HepG2 (cell line): ENCODE measurements around the gene SF3A2. TPM values are rescaled to one million over a fixed set of nuclear protein-coding genes. Genes with fewer than 3 reads are reported as not detected.

Experiments used
- ATF1 ChIP-seq: IDR thresholded peaks from 2 replicates; pipeline ENCODE4 v1.6.1; 2016; ENCODE audit warnings: mild to moderate bottlenecking, control low read depth
- DNMT1 ChIP-seq: sonication (generic); formaldehyde crosslinking; IDR thresholded peaks from 2 replicates; pipeline ENCODE4 v1.5.1; 2020; ENCODE audit warnings: mild to moderate bottlenecking, missing genetic modification reagents
- EP300 ChIP-seq, 3 experiments: sonication (generic) in 1 of 3; formaldehyde crosslinking in 1 of 3; IDR thresholded peaks; 2 replicates each; pipeline versions ENCODE4 v1.5.1 to v1.6.1; 2011 to 2020; ENCODE audit warnings: low read depth in 2 of 3, low read length in 2 of 3, borderline replicate concordance in 1 of 3, improper control_type of control experiment in 1 of 3, mild to moderate bottlenecking in 1 of 3, missing genetic modification reagents in 1 of 3, moderate library complexity in 1 of 3
- HNF4A ChIP-seq: sonication (generic); formaldehyde crosslinking; IDR thresholded peaks from 2 replicates; pipeline ENCODE4 v1.4.0; 2020; ENCODE audit warnings: missing genetic modification reagents
- KLF15 ChIP-seq: sonication (generic); formaldehyde crosslinking; IDR thresholded peaks from 2 replicates; pipeline ENCODE4 v1.8.1; 2023; ENCODE audit warnings: borderline replicate concordance, mild to moderate bottlenecking, inconsistent platforms, missing genetic modification reagents, mixed read lengths
- MLX ChIP-seq: IDR thresholded peaks from 2 replicates; pipeline ENCODE4 v1.6.1; 2016
- NRL ChIP-seq: sonication (generic); formaldehyde crosslinking; IDR thresholded peaks from 2 replicates; pipeline ENCODE4 v1.5.0; 2020; ENCODE audit warnings: missing genetic modification reagents, mild to moderate bottlenecking, moderate library complexity, borderline replicate concordance
- RBM22 ChIP-seq: fragments of 200-400 bp; formaldehyde crosslinking; optimal IDR thresholded peaks from 2 replicates; pipeline ENCODE3; 2017; ENCODE audit warnings: mild to moderate bottlenecking, low read length, moderate library complexity
- SETDB1 ChIP-seq: sonication (generic); formaldehyde crosslinking; IDR thresholded peaks from 2 replicates; pipeline ENCODE4 v1.5.1; 2020; ENCODE audit warnings: missing genetic modification reagents, mild to moderate bottlenecking, borderline replicate concordance
- THAP7 ChIP-seq: sonication (generic); formaldehyde crosslinking; IDR thresholded peaks from 2 replicates; pipeline ENCODE4 v1.8.1; 2023; ENCODE audit warnings: mild to moderate bottlenecking, missing genetic modification reagents
- ZBTB40 ChIP-seq, 2 experiments: fragments of 450-650 bp in 1 of 2; sonication (generic) in 1 of 2; formaldehyde crosslinking in 1 of 2; IDR thresholded peaks; 2 replicates each; pipeline versions ENCODE4 v1.6.1 to v1.8.0; 2016 to 2022; ENCODE audit warnings: antibody characterized with exemption in 1 of 2, mild to moderate bottlenecking in 1 of 2, missing genetic modification reagents in 1 of 2
- ZBTB7A ChIP-seq: sonication (generic); formaldehyde crosslinking; IDR thresholded peaks from 2 replicates; pipeline ENCODE4 v1.8.0; 2022; ENCODE audit warnings: mild to moderate bottlenecking, missing genetic modification reagents
- ZNF205 ChIP-seq: IDR thresholded peaks from 2 replicates; pipeline ENCODE4 v1.6.1; 2018; ENCODE audit warnings: missing biosample characterization, missing genetic modification reagents
- ZNF207 ChIP-seq: fragments of 450-650 bp; IDR thresholded peaks from 2 replicates; pipeline ENCODE4 v1.6.1; 2016; ENCODE audit warnings: antibody characterized with exemption, borderline replicate concordance
- ZNF292 ChIP-seq: sonication (generic); formaldehyde crosslinking; IDR thresholded peaks from 2 replicates; pipeline ENCODE4 v1.8.1; 2022; ENCODE audit warnings: mild to moderate bottlenecking, low read depth, missing genetic modification reagents, borderline replicate concordance
- ZNF350 ChIP-seq: sonication (generic); formaldehyde crosslinking; IDR thresholded peaks from 2 replicates; pipeline ENCODE4 v1.4.0; 2020; ENCODE audit warnings: mild to moderate bottlenecking, low read depth, missing genetic modification reagents, borderline replicate concordance
- ZNF446 ChIP-seq: sonication (generic); formaldehyde crosslinking; IDR thresholded peaks from 2 replicates; pipeline ENCODE4 v1.5.0; 2020; ENCODE audit warnings: mild to moderate bottlenecking, missing genetic modification reagents
- ZNF781 ChIP-seq: sonication (generic); formaldehyde crosslinking; IDR thresholded peaks from 2 replicates; pipeline ENCODE4 v1.5.1; 2020; ENCODE audit warnings: borderline replicate concordance, mild to moderate bottlenecking, missing genetic modification reagents; ENCODE audit errors: not compliant biosample characterization
- polyA plus RNA-seq, 8 experiments: library from polyadenylated mRNA; depleted of rRNA in 3 of 8; stranded (reverse) in 7 of 8; unstranded in 1 of 8; fragments of >200 nt; fragmentation: Illumina TruSeq in 4 of 8; extraction: Trizol in 4 of 8; gene quantifications; 2 replicates each; pipeline versions ENCODE4 v1.2.1 to v1.2.3, GENCODE V29; 2011 to 2016; ENCODE audit warnings: low read depth in 4 of 8, missing spikeins in 1 of 8, mixed read lengths in 1 of 8; ENCODE audit not compliant: insufficient read depth in 1 of 8
- total RNA-seq, 5 experiments: library from RNA; depleted of rRNA; stranded (reverse); fragments of >200 nt; fragmentation: Illumina TruSeq; extraction: Trizol; gene quantifications; 2 replicates each; pipeline ENCODE4 v1.2.3, GENCODE V29; 2016; ENCODE audit warnings: low read depth in 1 of 5

The SF3A2 gene
- total and polyA plus RNA-seq, 2 of the 13 experiments (the other 11 are each of a cell fraction or from before 2014, with no cell fraction given), result 8.6 to 8.8 TPM

GRCh38 chr19:2282062-2282861 is 45.6 kb downstream of the SF3A2 start, which contains the start of gene PEAK3 (continued):
- TF ChIP-seq HNF4A (no peak), ZBTB40 (IDR thresholded peaks at IDR 0.05) (no peak), ZBTB40 (CRISPR knock-in tag; IDR thresholded peaks at IDR 0.05) (no peak), KLF15 (CRISPR knock-in tag) (no peak), MLX (CRISPR knock-in tag) (no peak), NRL (CRISPR knock-in tag) (no peak; the same call in 1 of the 2 replicates), ZBTB7A (peak; percentile 29; the same call in 1 of the 2 replicates), DNMT1 (CRISPR knock-in tag) (no peak), ZNF781 (CRISPR knock-in tag) (no peak), ZNF207 (no peak), ATF1 (CRISPR knock-in tag) (no peak), EP300 (IDR thresholded peaks at IDR 0.05; ENCODE audit: low read depth in 2 of 2, low read length in 2 of 2) (no peak), EP300 (CRISPR knock-in tag; IDR thresholded peaks at IDR 0.05; ENCODE audit: borderline replicate concordance) (no peak), THAP7 (CRISPR knock-in tag) (no peak), RBM22 (no peak), ZNF292 (CRISPR knock-in tag) (peak; percentile 83), ZNF446 (CRISPR knock-in tag) (no peak), ZNF205 (CRISPR knock-in tag) (no peak), SETDB1 (CRISPR knock-in tag) (no peak), ZNF350 (CRISPR knock-in tag) (peak; percentile 26; the same call in 1 of the 2 replicates)
